Measurements from ENCODE around the gene MPP1.

The MPP1 gene

GRCh38 chrX:154732421-154733065 lies 72.7 kb downstream of the MPP1 start:
- no peak for DNase-seq (ENCODE audit: low read depth in 3 of 3)

DNA sequence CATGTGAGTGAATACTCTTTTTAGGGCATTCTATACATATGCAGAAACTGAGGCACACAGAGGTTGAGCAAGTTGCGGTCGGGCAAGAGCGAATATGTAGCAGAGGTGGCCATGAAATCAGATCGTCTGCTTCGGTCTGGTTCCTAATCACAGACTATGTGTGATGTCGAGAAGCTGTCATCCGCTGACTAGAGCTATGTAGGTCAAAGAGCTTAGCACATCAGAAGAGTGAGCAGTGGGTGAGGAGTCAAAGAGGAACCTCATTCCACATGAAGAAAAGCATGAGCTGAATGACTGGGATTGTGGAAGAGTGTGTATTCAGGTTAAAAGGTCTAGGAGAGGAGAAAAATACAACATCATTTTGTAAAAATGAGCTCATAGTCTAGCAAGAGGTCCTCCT lies 73.4 kb downstream of the MPP1 start:
- no peak for DNase-seq (ENCODE audit: low read depth in 3 of 3)

DNA sequence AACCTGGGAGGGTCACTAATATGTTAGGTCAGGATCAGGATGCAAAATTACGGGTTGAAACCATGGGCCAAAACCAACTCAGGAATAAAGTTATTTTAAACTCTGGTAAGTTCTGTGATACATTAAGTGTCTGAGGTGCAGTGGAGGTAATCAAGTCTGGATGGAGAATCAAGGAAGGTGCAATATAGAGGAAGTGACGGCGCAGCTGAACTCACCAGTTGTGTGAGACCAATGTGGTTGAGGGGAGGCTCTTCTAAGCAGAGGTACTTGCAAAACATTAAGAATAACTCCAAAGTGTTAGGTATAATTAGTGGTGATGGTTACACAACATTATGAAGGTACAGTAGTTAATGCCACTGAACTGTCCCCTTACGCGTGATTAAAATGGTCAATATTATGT lies 74.1 kb downstream of the MPP1 start:
- DNase-seq (ENCODE audit: low read depth in 3 of 3) = no peak

- DNase-seq (ENCODE audit: low read depth in 3 of 3) = no peak
Observed at GRCh38 chrX:154730253-154730891, 74.9 kb downstream of the MPP1 start.

DNA sequence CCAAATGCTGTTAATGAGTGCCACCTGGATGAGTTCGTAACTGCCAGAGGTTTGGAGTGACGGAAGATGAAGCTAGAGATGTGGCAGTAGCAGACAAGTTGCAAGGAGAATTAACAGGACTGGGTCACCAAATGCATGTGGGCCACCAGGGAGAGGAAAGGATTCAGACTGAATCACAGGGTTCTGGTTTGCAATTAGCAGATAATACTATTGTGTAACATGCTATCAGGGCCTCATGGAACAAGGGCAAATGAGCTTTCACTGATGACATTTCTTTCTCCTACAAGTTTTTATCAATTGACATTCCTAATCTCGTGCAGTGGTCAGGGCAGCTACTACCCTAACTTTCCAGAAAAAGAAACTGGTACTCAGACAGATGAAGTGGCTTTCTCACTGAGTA lies 75.8 kb downstream of the MPP1 start:
- no peak for DNase-seq (ENCODE audit: low read depth in 3 of 3)
